ENCODE measurements around the gene ARHGAP1. TPM values are rescaled to one million over a fixed set of nuclear protein-coding genes. Genes with fewer than 3 reads are reported as not detected.

Gene ARHGAP1
- total and polyA plus RNA-seq, 2 of the 13 experiments (the other 11 are each of a cell fraction or from before 2014, with no cell fraction given) = 18.6 to 30.3 TPM

- no peak for TF ChIP-seq ZBTB4 (CRISPR knock-in tag; IDR thresholded peaks at IDR 0.05; ENCODE audit: borderline replicate concordance)
- TF ChIP-seq DMAP1 (CRISPR knock-in tag; IDR thresholded peaks at IDR 0.05) = peak; percentile 94
- no peak for TF ChIP-seq PLRG1 (conservative IDR thresholded peaks at IDR 0.05)
- no peak for TF ChIP-seq ZNF577 (CRISPR knock-in tag; IDR thresholded peaks at IDR 0.05; ENCODE audit: borderline replicate concordance, low read depth)
- TF ChIP-seq HNRNPUL1 (IDR thresholded peaks at IDR 0.05; ENCODE audit: low read depth, low read length) = no peak
- no peak for TF ChIP-seq ZNF101 (CRISPR knock-in tag; IDR thresholded peaks at IDR 0.05; ENCODE audit: borderline replicate concordance, low read depth)
- TF ChIP-seq LRRFIP1 (CRISPR knock-in tag; conservative IDR thresholded peaks at IDR 0.05) = no peak
- TF ChIP-seq NCOA5 (CRISPR knock-in tag; IDR thresholded peaks at IDR 0.05) = 0 out of 2 replicates have a peak, but pooled peaks have one; percentile 31
- 0 out of 2 replicates have a peak, but pooled peaks have one; percentile 46 for TF ChIP-seq ZNF850 (CRISPR knock-in tag; conservative IDR thresholded peaks at IDR 0.05)
- no peak for TF ChIP-seq USF2 (IDR thresholded peaks at IDR 0.05; ENCODE audit: low read depth, low read length)
- TF ChIP-seq USF2 (CRISPR knock-in tag; IDR thresholded peaks at IDR 0.05; ENCODE audit: borderline replicate concordance) = peak; percentile 47; the same call in 1 of the 2 replicates
- TF ChIP-seq HMG20A (CRISPR knock-in tag; IDR thresholded peaks at IDR 0.05; ENCODE audit: borderline replicate concordance) = peak; percentile 84; the same call in 1 of the 2 replicates
- TF ChIP-seq ZNF12 (CRISPR knock-in tag; IDR thresholded peaks at IDR 0.05) = no peak
- TF ChIP-seq PLSCR1 (CRISPR knock-in tag; IDR thresholded peaks at IDR 0.05; ENCODE audit: borderline replicate concordance) = no peak
- no peak for TF ChIP-seq MAFG (CRISPR knock-in tag; IDR thresholded peaks at IDR 0.05)
Measured at GRCh38 chr11:46718155-46719019, 18.0 kb upstream of the ARHGAP1 start (continued).

Data from HepG2 (cell line).